ENCODE results near the gene CLDN22. TPM values are rescaled to one million over a fixed set of nuclear protein-coding genes. Genes with fewer than 3 reads are reported as not detected.

CLDN22 gene
- total RNA-seq, 1 experiment from 2014 or later: not detected

GRCh38 chr4:183272384-183272783 is 47.7 kb downstream of the CLDN22 start:
- Histone ChIP-seq H3K27ac (ENCODE audit: low read depth, low read length) (no peak overlapping the region), H3K36me3 (ENCODE audit: control insufficient read depth in 1 of 2, insufficient read depth in 2 of 2, low read length in 2 of 2) (peaks cover 8 to 38% of the 10 kb centered on the region in 2 experiments; a peak in 3 of 4 replicates), H3K9ac (ENCODE audit: low read length) (no peak overlapping the region), H3K4me2 (ENCODE audit: low read length) (no peak overlapping the region), H3K9me2 (ENCODE audit: insufficient read depth) (no peaks in the 10 kb centered on the region), H3K4me3 (replicated peaks in 1 of 2; ENCODE audit: low read depth in 1 of 2, low read length in 2 of 2) (no peak overlapping the region), H3K79me2 (ENCODE audit: insufficient read depth, low read length) (no peaks in the 10 kb centered on the region), H4K20me1 (ENCODE audit: insufficient read depth) (no peaks in the 10 kb centered on the region), H2AFZ (ENCODE audit: low read depth, low read length, poor library complexity, severe bottlenecking) (no peak overlapping the region), H3K9me3 (ENCODE audit: control insufficient read depth in 1 of 2, insufficient read depth in 1 of 2, low read depth in 1 of 2, low read length in 2 of 2) (peaks cover 4 to 17% of the 10 kb centered on the region in 2 experiments; a peak in 2 of 4 replicates), H3K27me3 (ENCODE audit: insufficient read depth, low read length) (no peaks in the 10 kb centered on the region), H3K4me1 (ENCODE audit: control insufficient read depth in 1 of 2, insufficient read depth in 2 of 2, low read length in 2 of 2) (no peaks in the 10 kb centered on the region)
- DNase-seq (ENCODE audit: low read depth, low spot score): no peak
- intact Hi-C loops (cut with micrococcal nuclease): no loop called here
- ChIA-PET CTCF (interaction anchor here (1.3 kb wide), 1 partner anchor 10 kb away, joined by 3 read pairs; no protein-coding TSS in a partner anchor), POLR2A (no interaction called here), RAD21 (ENCODE audit: low non-redundant PET in 1 of 2, low total read pairs in 2 of 2, uncharacterized antibody in 2 of 2, unreplicated experiment in 2 of 2) (no interaction called here)
- TF ChIP-seq EZH2phosphoT487 (IDR thresholded peaks at IDR 0.05; ENCODE audit: borderline replicate concordance): no peak
- TF ChIP-seq SRF (IDR thresholded peaks at IDR 0.05; ENCODE audit: low read depth): no peak
- TF ChIP-seq, protein P1, sequence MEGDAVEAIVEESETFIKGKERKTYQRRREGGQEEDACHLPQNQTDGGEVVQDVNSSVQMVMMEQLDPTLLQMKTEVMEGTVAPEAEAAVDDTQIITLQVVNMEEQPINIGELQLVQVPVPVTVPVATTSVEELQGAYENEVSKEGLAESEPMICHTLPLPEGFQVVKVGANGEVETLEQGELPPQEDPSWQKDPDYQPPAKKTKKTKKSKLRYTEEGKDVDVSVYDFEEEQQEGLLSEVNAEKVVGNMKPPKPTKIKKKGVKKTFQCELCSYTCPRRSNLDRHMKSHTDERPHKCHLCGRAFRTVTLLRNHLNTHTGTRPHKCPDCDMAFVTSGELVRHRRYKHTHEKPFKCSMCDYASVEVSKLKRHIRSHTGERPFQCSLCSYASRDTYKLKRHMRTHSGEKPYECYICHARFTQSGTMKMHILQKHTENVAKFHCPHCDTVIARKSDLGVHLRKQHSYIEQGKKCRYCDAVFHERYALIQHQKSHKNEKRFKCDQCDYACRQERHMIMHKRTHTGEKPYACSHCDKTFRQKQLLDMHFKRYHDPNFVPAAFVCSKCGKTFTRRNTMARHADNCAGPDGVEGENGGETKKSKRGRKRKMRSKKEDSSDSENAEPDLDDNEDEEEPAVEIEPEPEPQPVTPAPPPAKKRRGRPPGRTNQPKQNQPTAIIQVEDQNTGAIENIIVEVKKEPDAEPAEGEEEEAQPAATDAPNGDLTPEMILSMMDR (IDR thresholded peaks at IDR 0.05 in 2 of 3, conservative IDR thresholded peaks at IDR 0.05 in 1 of 3; ENCODE audit: borderline replicate concordance in 1 of 3, insufficient read depth in 1 of 3, low read depth in 2 of 3, low read length in 2 of 3): no peak
- no peak for TF ChIP-seq MAX (IDR thresholded peaks at IDR 0.05)
- TF ChIP-seq YY1 (IDR thresholded peaks at IDR 0.05; ENCODE audit: extremely low read depth, insufficient replicate concordance, low read depth, low read length): no peak
- no peak for TF ChIP-seq POLR2A (IDR thresholded peaks at IDR 0.05; ENCODE audit: borderline replicate concordance, extremely low read depth, insufficient read depth, insufficient read length)
- TF ChIP-seq SIN3A (IDR thresholded peaks at IDR 0.05; ENCODE audit: low read depth): no peak
- TF ChIP-seq CBX3 (IDR thresholded peaks at IDR 0.05; ENCODE audit: low read depth): no peak
- no peak for TF ChIP-seq ZFX (IDR thresholded peaks at IDR 0.05)
- no peak for TF ChIP-seq ATF3 (IDR thresholded peaks at IDR 0.05)
- no peak for TF ChIP-seq EZH2 (IDR thresholded peaks at IDR 0.05)
- TF ChIP-seq POLR2AphosphoS5 (IDR thresholded peaks at IDR 0.05; ENCODE audit: low read depth, low read length): no peak
- no peak for TF ChIP-seq CEBPB (IDR thresholded peaks at IDR 0.05; ENCODE audit: low read depth)
- TF ChIP-seq, protein P2, sequence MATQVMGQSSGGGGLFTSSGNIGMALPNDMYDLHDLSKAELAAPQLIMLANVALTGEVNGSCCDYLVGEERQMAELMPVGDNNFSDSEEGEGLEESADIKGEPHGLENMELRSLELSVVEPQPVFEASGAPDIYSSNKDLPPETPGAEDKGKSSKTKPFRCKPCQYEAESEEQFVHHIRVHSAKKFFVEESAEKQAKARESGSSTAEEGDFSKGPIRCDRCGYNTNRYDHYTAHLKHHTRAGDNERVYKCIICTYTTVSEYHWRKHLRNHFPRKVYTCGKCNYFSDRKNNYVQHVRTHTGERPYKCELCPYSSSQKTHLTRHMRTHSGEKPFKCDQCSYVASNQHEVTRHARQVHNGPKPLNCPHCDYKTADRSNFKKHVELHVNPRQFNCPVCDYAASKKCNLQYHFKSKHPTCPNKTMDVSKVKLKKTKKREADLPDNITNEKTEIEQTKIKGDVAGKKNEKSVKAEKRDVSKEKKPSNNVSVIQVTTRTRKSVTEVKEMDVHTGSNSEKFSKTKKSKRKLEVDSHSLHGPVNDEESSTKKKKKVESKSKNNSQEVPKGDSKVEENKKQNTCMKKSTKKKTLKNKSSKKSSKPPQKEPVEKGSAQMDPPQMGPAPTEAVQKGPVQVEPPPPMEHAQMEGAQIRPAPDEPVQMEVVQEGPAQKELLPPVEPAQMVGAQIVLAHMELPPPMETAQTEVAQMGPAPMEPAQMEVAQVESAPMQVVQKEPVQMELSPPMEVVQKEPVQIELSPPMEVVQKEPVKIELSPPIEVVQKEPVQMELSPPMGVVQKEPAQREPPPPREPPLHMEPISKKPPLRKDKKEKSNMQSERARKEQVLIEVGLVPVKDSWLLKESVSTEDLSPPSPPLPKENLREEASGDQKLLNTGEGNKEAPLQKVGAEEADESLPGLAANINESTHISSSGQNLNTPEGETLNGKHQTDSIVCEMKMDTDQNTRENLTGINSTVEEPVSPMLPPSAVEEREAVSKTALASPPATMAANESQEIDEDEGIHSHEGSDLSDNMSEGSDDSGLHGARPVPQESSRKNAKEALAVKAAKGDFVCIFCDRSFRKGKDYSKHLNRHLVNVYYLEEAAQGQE (IDR thresholded peaks at IDR 0.05; ENCODE audit: low read depth): no peak
- TF ChIP-seq FOSL1 (IDR thresholded peaks at IDR 0.05; ENCODE audit: low read depth): no peak
- TF ChIP-seq ELF1 (IDR thresholded peaks at IDR 0.05; ENCODE audit: borderline replicate concordance, low read depth): no peak
- TF ChIP-seq JUND (IDR thresholded peaks at IDR 0.05): no peak
- TF ChIP-seq TCF7L2 (IDR thresholded peaks at IDR 0.05; ENCODE audit: borderline replicate concordance, extremely low read depth, insufficient read depth, insufficient read length): no peak
- BruUV-seq (replicated peaks): no TSS peak
- no peak for ATAC-seq
